HG03135 (cell line): ENCODE results near the gene ATP11A.

Experiments
- ATAC-seq: cut with Tn5 transposase; IDR thresholded peaks from one replicate; pipeline ENCODE4 v1.9.1; 2021; ENCODE audit warnings: mild to moderate bottlenecking, moderate library complexity; ENCODE audit not compliant: unreplicated experiment

The ATP11A gene

DNA sequence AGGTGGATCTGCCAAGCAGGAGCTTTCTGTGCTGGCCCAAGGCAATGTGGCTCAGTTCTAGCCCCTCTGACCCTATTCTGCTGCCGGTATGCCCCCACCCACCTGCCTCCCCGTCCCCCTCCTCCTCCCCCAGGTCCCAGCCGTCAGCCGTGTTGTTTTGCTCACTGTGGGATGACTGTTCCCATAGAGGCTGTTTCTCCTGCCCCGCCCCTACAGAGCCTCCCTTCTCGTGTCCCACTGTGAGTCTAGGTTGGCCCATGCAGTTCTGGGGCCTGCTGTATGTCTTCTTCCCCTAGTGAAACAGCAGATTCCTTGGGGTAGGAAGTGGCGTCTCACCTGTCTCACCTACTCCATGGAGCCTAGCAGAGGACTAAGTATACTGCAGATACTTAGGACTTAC lies 48.8 kb downstream of the ATP11A start:
- no peak for ATAC-seq

GRCh38 chr13:112740502-112741131 lies 50.8 kb downstream of the ATP11A start:
- ATAC-seq, result no peak

DNA sequence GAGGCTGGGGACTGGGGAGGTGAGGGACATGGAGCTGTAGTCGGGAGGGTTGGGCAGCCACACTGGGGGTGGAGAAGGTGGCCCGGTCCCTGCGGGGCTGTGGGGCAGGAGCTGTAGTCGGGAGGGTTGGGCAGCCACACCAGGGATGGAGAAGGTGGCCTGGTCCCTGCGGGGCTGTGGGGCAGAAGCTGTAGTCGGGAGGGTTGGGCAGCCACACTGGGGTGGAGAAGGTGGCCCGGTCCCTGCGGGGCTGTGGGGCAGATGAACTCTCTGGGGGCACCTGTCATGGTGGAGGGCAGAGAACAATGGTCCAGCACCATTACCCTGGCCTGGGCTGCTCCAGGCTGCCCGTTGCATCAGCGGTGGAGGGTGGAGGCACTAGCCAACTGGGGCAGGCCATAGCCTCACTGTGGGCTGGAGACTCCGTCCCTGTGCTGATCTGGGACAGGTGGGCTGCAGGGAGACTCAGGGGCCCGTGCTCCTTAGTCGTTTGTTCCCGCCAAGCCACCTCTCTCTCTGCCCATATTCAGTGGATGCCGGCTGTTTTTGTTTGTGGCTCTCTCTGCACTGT lies 51.4 kb downstream of the ATP11A start:
- no peak for ATAC-seq

DNA sequence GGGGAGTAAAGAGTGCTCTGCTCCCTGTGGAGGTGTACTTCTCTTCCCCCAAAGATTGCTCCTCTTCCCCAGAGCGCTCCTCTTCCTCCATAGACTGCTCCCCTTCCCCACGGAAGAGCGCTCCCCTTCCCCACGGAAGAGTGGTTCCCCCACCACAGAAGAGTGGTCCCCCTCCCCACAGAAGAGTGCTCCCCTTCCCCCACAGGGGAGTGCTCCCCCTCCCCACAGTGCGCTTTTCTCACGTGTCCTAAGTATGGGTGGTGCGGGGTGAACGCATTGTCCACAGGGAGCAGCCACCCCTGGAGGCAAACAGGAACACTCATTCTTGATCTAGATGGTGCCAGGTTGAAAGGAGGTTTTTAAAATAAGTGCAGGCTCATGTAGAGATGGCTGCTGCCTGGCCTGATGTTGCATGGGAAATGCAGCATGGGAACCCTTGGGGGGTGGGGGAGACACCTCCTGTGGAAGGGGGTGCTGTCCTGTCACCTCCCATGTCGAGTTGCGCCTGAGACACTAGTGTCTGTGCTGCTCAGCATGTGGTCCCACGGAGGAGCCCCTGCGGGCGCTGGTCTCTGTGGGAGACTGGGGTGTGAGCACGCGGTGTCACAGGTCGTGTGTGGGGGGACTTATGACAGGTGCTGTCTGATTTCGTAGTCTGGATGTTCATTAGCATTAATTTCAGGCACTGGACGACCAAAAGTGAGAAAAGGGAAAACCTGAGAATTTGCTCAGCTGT lies 52.2 kb downstream of the ATP11A start:
- ATAC-seq, result no peak

GRCh38 chr13:112742583-112742982 lies 52.7 kb downstream of the ATP11A start:
- ATAC-seq, result no peak

GRCh38 chr13:112743451-112744167 lies 53.8 kb downstream of the ATP11A start:
- no peak for ATAC-seq

DNA sequence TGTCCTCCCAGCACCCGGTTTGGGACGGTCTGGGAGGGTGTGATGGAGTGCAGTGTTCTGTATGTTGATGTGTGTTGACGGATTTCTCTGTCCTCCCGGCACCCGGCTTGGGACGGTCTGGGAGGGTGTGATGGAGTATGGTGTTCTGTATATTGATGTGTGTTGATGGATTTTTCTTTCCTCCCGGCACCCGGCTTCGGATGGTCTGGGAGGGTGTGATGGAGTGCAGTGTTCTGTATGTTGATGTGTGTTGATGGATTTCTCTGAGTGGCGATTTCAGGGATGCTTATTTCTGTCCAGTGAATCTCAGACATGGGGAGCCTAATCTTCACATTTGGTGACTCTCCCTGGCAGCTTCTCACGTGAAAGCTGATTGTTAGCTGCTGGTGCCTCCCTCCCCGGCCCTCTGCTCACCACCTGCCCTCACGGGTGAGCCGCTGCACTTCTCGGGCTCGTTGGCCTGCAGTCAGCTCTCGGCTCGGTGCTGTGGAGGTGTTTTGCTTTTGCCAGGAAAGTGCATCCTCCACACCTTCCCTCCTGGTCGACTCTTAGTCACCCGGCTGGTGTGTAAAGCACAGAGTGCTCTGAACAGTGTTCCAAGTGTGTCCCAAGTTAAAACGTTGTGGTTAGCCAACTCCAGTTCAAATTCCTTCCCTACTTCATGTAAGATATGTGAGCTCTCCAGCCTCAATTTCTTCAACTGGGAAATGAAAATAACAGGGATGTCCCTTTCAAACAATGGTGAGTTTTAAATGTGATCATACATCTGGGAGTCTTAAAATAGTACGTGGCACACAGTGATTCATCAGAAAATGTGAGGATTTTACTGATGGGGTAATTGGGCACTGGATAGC lies 54.6 kb downstream of the ATP11A start:
- ATAC-seq, result no peak

- ATAC-seq, result no peak
Measured at GRCh38 chr13:112746044-112746443, 56.2 kb downstream of the ATP11A start.

GRCh38 chr13:112747256-112747655 lies 57.4 kb downstream of the ATP11A start:
- no peak for ATAC-seq

GRCh38 chr13:112748947-112749735 lies 59.3 kb downstream of the ATP11A start:
- no peak for ATAC-seq

- no peak for ATAC-seq
Measured at GRCh38 chr13:112750570-112750969, 60.7 kb downstream of the ATP11A start.

DNA sequence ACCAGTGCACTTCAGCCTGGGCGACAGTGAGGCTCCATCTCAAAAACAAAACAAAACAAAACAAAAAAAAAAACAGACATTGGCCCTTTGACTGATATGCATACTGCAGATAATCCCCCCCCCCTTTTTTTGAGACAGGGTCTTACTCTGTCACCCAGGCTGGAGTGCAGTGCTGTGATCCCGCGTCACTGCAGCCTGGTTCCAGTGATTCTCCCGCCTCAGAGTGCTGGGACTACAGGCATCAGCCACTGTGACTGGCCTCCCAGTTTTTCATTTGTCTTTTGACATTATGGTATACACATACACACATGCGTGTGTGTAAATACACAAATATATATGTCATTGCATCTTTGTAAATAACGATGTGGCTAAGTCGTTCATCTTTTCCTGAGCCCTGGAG lies 61.8 kb downstream of the ATP11A start:
- no peak for ATAC-seq

GRCh38 chr13:112752211-112752610 lies 62.4 kb downstream of the ATP11A start:
- ATAC-seq, result no peak

DNA sequence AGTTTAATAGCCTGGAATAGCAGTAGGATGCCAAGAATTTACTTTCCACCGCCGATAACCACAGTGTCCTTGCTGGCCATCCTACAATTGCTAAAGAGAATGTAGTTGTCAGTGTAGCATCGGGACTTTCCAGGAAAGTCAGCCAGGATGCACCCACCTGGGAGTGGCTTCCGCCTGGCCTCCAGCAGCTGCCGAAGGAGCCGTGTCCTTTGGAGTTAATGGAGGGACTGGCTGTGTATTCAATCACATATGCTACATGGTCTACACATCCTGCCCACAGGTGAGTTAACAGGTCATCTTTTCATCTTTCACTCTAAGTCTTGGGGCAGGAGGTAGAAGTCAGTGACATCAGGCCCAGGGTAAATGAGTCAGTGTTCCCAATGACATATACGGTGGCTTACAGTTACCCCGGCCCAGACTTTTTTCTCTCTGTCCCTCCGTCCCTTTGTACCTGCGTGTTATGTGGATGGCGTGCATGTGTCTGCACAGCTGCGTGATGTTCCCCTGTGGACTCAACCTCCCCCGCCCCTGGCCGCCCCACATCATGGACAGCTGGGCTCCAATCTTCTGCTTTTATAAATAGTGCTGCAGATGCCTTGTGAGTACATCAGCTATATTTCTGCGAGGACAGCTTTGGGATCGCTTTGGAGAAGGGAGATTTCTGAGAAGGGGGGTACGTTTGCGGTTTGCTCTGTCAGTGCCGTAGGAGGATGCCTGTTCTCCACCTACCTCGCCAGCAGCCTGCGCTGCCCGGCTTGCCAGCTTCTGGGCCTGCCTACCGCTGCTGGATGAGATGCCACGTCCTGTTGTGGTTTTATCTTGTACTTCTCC lies 63.1 kb downstream of the ATP11A start:
- no peak for ATAC-seq

GRCh38 chr13:112753833-112754232 lies 64.0 kb downstream of the ATP11A start:
- ATAC-seq, result no peak

- ATAC-seq, result no peak
Measured at GRCh38 chr13:112754281-112755025, 64.6 kb downstream of the ATP11A start.

DNA sequence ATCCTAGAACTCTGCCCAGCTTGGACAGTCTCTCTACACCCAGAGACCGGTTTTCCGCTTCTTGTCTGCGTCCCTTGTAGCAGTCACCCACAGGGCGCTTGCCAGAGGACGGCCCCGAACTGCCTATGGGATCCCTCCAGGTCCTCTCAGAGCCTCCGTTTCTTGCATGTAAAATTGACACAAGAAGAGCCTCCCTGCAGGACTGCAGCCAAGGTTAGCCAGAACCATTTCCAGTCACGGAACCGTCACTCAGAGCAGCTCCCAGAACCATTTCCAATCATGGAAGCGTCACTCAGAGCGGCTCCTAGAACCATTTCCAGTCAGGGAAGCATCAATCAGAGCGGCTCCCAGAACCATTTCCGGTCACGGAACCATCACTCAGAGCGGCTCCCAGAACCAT lies 65.5 kb downstream of the ATP11A start:
- no peak for ATAC-seq

GRCh38 chr13:112756081-112756480 lies 66.2 kb downstream of the ATP11A start:
- no peak for ATAC-seq
